NCI-H187 treated with DMSO at 0.1 percent for 48 hours (cell line): ENCODE data around the gene PPP2R5D.
"Not testable (repeated sequence)": the region's sequence is repeated elsewhere in the genome, so short reads cannot be mapped to it uniquely, and the experiment has no call there.

Source experiments
- DNase-seq: peaks from one replicate; lab custom pipeline; 2025; lab: John Stamatoyannopoulos, UW

PPP2R5D gene

DNA sequence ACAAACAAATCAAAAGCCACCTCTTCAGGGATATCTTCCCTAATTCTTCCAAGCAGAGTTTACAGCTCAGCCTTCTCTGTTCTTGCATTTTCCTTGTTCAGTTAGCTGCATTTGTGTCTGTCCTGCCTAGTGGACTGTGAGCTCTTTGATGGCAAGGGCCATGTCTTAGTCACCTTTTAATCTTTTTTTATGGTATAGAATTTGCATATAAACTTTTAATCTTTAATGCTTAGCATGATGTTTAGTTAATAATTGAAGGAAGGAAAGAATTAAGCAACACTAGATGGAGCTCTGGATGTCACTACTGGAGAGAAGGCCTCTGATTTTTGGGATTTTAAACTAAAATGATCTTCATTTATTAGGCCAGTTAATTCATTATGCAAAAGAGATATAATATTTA, 12.1 kb downstream of the PPP2R5D start:
- no peak for DNase-seq

DNA sequence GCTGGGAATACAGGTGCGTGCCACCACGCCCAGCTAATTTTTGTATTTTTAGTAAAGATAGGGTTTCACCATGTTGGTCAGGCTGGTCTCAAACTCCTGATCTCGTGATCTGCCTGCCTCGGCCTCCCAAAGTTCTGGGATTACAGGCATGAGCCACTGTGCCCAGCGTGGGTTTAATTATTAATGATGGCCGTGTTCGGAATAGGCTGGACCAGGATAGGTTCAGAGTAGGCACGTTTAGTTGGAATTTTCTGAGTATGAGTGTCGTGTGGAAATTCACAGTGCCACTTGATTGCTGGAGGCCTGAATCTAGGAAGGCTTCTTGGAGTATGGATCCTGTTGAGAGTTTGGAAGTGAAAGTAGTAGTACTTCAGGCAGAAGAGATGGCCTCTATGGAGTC, 13.8 kb downstream of the PPP2R5D start:
- not testable (repeated sequence) for DNase-seq

DNA sequence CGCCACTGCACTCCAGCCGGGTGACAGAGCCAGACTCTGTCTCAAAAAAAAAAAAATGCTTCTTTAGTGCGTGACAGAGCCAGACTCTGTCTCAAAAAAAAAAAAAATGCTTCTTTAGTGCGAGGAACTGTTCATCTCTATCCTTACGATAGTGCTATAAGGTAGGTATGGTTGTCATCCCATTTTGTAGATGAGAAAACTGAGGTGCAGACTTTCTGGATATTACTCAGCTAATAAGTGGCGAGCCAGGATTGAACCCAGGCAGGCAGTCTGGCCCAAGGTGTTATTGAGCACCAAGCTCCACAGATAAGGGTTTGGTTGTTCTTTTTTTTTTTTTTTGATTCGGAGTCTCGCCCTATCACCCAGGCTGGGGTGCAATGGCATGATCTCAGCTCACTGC, 17.5 kb downstream of the PPP2R5D start:
- DNase-seq, result no peak

DNA sequence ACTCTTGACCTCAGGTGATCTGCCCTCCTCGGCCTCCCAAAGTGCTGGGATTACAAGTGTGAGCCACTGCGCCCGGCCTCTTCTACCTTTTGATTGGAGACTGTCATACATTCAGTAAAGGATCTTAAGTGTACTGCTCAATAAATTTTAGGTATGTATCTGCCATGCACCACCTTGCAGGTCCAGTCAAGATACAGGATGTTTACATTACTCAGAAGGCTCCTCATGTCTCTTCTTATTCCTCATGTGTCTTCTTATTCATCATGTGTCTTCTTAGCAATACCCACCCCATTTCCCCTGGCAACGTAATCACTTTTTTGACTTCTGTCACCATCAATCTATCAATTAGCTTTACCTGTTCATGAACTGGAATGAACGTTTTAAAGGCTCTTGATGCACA, 21.5 kb downstream of the PPP2R5D start:
- DNase-seq, result no peak

DNA sequence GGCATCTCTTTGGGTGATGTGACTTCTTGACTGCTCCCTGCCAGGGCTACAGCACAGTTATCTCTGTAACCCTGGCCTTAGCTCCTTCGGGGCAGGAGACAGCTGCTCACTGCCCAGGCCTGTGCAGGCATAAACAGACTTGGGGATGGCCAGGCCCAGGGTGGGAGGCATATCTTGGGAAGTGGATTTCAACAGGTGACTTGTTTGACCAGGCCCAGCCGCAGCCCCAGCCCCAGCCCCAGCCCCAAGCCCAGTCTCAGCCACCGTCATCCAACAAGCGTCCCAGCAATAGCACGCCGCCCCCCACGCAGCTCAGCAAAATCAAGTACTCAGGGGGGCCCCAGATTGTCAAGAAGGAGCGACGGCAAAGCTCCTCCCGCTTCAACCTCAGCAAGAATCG, 21.9 kb downstream of the PPP2R5D start:
- no peak for DNase-seq

DNA sequence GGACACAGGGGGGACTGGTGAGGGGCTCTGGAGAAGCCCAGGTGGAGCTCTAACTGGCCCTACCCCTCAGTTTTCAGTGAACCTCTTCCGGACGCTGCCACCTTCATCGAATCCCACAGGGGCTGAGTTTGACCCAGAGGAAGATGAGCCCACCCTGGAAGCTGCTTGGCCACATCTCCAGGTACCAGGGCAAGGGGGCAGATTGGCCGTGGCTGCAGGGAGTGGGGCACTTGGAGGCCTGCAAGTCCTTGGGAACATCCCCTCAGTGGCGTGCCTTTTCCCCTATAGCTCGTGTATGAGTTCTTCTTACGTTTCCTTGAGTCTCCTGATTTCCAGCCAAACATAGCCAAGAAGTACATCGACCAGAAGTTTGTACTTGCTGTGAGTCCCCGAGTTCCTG, 22.8 kb downstream of the PPP2R5D start:
- DNase-seq, result no peak

DNA sequence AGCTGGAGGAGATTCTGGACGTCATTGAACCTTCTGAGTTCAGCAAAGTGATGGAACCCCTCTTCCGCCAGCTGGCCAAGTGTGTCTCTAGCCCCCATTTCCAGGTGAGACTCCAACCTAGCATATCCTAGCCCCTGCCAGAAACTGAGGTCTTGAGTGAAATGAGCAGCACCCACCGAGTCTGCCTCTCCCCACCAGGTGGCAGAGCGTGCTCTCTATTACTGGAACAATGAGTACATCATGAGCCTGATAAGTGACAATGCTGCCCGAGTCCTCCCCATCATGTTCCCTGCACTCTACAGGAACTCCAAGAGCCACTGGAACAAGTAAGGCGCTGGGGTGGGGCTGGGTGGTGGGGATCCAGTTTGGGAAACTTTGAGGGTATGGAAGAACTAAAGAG, 24.8 kb downstream of the PPP2R5D start:
- no peak for DNase-seq

DNA sequence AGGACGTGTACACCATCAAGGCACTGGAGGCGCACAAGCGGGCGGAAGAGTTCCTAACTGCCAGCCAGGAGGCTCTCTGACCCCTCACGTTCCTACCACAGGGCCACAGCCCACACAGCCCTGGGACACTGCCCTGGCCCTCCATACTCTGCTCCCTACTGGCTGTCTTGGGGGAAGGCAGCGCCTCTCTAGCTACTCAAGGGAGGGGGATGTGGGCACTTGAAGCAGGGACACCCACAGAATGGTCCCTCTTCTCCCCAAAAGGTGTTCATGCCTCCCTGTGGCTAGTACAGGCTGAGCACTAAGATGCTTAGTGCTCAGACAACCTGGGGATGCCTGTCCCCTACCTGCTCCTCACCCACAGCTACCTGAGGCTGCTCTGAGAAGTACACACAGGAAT, 26.8 kb downstream of the PPP2R5D start:
- no peak for DNase-seq

DNA sequence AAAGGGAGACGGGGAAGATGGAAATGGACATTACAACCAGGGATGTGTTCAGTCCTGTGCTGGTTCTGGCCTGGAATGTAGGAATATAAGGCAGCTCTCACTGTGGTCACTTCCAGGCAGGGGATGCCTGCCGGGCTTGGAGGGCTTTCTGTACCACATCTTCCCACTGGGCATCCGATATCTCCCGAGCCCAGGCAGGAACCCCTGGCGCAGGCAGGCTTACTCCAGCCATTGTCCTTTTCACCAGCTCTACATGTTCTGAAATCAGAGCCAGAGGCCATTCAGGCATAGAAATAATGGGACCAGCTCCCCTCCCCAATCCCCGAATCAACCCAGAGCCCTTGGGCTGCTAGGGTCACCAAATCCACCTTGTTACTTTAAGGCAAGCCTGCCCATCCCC, 28.0 kb downstream of the PPP2R5D start:
- no peak for DNase-seq

DNA sequence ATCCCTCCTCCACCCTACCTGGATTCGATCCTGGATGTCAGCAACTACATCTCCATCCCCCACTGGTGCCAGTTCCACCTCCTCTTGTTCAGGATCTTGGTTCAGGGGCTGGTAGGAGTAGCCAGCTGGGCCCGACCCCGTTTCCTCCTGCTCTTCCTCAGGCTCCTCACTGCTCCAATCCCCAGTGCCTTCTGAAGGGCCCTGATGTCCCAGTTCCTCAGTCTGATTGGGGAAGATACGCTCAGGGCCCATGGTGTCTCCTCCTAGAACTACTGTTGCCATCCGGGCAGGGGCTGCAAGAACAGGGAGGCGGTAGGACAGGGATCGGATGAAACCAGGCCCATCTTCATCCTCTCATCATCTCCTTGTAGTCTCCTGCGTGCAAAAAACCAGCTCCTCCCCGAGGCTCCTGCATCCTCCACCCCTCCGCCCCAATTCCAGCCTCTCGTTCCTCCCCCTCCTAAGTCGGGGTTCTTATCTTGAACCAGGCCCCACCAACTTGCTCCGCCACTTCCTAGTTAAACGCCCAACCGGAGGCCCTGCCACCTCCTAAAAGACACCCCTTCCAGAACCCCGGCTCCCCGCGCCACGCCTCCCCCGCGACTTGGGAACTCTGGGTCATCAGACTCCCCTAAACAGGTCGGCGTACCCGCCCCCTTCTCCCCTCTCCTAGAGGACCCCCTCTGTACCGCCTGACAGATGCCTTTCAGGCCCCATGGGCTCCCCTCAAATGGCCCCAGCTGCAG, 28.9 kb downstream of the PPP2R5D start:
- DNase-seq, result no peak

DNA sequence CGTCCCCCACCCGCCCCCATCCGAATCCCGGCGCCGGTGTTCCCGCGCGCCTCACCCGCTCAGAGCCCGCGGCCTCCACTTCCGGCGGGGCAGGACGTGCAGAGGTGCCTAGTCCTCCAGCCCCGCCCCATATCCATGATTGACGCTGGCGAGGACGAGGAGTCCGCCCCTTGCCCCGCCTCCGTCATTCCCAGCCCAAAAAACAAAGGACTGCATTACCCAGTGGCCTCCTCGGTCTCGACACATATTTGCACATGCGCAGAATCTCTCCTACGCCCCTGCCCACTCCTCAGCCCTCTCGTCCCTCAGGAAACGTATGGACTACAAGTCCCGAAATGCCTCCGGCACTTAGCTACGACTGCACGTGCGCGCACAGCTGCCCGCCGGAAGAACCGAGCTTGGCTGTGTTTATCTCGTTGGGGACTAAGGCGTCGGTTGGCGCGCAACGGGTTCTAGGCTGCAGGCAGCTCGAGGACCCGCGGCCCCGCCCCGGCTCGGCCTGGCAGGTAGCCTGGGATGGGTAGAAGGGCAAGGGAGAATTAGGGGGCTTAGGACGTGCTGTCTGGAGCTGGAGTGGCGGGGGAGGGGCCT, 29.6 kb downstream of the PPP2R5D start, which contains the start of the genes KLHDC3 and MEA1:
Gene KLHDC3 (plus strand): TSS at position 407 of the 591 bp plus-strand sequence. CDS start 2,944 bp downstream, outside the sequence.
Gene MEA1 (minus strand): TSS at position 104 of the 591 bp plus-strand sequence. CDS start 133 bp downstream, outside the sequence.
- DNase-seq, result peak; percentile 99

DNA sequence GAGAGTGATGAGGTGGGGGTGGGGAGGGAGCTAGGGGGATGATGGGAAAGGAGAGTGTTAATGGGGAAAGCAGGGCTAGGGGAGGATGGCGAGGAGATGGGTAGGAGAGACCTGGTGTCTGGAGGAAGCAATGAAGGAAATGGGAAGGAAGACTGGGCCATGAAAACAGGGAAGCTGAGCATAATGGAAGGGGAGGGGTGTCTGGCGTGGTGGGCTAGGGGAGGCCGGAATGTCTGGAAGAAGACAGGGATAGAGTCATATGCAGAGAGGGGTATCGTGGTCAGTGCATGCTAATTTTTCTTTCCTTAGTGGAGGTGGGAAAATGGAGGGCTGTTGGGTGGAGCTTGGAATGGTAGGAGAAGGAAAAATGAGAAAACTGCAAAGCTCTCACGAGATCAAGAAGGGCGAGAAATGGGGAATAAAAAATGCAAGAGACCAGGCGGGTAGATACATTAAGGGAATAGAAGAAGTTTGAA, 30.1 kb downstream of the PPP2R5D start:
- DNase-seq, result no peak

DNA sequence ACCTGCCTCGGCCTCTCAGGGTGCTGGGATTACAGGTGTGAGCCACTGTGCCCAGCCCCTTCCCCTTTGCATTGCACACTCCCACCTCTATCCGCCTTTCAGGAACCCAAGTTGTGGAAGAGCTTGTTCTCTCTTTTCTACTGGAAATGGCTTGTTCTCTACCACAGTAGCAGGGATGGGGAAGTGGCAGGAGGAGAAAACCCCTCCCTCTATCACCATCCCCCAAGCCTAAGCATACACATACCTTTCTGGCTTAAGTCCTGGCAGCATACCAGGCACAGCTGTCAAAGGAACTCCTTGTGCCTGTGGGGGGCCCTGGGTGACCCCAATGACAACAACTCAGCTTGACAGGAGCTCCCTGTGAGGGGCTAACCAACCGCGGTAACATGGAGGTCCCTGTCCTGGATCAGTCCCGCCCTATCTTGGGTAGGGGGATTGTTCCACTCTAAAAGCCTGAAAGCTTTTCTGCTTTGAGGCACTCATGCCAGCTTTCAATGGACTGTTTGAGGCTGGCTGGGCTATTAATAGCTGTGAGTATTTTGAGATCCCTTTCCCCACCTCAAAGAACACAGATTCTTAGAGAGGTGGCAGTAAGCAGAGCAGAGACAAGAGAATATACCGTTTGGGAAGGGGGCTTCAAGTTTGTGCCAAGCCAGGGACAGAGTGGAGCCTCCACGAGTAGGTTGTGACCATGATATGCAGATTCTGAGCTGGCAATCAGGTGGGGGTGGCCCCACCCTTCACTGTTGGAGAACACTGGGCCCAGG, 32.0 kb downstream of the PPP2R5D start:
- DNase-seq, result no peak

DNA sequence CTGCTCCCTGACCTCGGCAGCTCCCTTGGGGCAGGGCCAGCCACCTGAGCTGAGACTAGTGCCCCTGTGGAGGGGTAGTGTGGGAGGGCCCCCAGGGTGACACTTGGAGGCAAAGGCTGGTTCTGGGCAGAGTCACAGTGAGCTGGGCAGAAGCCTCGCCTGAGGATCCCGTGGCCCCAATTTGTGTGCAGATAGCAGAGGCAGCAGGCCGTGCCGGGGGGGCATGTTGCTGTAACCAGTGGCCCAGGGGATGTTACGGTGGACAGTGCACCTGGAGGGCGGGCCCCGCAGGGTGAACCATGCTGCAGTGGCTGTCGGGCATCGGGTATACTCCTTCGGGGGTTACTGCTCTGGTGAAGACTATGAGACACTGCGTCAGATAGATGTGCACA, 32.6 kb downstream of the PPP2R5D start:
- no peak for DNase-seq

DNA sequence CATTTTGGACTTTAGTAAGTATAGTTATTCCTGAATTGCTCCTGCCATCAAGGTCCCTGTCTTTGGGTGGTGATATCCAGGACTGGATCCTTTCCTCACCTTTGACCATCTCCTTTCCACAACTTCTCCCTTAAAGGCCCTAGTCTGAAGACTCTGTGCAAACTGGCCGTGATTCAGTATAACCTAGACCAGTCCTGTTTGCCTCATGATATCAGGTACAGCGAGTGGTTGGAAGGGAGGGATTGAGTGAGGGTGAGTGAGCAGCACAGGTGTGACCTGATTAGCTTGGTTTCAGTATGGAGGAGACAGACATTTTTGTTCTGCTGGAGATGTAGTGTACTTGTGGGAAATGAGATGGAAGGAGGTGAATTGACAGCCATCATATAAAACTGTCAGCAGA, 34.8 kb downstream of the PPP2R5D start:
- no peak for DNase-seq

DNA sequence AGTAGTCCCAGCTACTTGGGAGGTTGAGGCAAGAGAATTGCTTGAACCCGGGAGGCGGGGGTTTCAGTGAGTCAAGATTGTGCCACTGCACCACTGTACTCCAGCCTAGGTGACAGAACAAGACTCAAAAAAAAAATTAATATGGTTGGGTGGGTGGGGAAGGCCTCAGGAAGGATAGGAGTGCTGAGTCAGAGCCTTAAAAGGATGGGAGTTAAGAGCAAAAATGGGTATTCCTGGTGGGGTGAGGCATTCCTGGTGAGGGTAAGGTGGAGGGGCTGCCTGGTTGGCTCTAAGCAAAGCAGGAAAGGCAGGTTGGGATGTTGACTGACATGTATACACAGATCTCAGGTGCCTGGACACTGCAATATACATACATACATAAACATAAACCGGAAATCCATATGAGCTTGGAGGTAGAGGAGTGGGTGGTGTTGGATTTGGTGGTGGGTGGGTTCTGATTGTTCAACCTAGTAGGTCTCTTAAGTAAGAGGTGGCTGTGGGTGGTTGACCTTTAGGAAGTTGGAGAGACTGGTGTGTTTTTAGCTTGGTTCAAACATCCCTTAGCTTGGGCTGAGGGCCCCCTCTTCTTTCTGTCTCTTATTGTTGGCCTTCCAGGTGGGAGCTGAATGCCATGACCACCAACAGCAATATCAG, 35.8 kb downstream of the PPP2R5D start:
- no peak for DNase-seq

DNA sequence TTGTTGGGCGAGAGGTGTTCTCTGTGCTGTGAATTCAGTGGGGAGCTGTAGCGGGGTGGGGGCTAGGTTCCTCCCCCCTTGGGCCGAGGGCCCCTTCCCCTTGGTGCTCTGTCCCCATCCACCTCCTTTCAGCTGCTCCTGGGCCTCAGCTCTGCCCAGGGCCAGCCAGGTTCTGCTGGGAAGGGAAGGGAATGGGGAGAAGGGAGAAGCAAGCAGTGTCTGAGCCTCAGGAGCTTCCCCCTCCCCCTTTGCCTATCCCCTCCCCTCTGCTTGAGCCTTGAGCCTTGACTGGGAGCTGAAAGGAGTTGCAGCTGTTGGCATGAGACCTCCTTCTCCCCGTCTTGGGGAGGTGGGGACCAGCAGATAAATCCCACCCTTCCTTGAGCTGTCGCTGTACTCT, 36.5 kb downstream of the PPP2R5D start:
- no peak for DNase-seq

DNA sequence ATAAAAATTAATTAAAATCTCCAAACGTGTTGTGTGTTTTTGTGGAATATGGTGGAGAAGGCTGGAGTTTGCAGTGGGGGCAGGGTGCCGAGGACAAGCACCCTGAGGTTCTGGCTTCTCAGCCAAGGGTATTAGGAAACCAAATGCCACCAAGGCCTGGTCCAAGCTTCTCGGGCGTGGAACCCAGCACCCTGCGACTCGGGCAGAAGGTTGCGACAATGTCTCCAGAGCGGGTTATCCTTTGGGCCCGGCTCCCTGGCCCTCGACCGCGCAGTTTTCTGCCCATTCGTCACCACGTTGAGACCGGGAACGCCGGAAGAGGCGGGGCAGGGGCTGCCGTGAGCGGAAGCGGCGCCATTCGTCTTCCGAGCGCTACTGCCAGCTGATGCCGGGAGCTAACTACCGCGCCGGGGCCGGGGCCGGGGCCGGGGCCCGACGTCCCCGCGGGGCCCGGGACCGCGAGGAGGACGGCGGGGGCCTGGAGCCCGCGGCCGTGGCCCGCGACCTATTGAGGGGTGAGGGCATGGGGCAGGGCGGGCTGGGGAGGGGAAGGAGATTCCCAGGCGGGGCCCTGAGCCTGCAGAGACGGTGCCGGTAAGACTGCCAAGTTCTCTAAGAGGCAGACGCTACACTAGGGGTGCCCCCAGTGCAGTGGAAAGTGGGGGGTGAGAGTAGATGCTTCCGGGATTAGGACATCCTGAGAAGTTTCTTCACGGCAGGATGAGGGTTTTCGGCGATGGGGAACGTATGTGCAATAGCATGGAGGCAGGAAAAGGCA, 37.1 kb downstream of the PPP2R5D start, which contains the start of gene RRP36:
Gene RRP36 (plus strand): TSS at position 354 of the 778 bp plus-strand sequence. CDS start 32 bp downstream, at position 386.
- no peak for DNase-seq

DNA sequence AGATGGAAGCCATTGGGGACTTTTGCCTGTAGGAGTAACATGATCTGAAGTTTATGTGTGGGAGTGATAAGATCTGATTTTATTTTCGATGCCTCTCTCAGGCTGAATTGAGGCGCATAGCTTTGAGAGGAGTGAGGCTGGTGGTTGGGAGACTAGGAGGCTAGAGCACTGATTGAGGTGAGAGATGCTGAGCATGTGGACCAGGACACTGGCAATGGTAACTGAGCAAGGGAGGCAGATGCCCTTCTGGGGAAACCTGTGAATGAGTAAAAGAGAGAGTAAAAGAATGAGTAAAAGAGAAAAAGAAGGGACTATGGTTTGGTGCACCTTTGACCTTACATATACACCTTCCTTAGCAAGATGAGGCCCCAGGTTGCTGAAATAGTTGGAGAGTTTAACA, 40.1 kb downstream of the PPP2R5D start:
- no peak for DNase-seq

DNA sequence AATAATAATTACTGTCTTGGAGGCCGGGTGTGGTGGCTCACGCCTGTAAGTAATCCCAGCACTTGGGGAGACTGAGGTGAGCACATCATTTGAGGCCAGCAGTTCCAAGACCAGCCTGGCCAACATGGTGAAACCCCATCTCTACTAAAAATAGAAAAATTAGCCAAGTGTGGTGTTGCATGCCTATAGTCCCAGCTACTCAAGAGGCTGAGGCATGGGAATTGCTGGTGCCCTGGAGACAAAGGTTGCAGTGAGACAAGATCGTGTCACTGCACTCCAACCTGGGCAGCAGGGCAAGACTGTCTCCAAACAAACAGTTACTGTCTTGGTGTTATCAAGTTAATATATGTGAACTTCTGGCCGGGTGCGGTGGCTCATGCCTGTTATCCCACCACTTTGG, 42.0 kb downstream of the PPP2R5D start:
- DNase-seq, result no peak

DNA sequence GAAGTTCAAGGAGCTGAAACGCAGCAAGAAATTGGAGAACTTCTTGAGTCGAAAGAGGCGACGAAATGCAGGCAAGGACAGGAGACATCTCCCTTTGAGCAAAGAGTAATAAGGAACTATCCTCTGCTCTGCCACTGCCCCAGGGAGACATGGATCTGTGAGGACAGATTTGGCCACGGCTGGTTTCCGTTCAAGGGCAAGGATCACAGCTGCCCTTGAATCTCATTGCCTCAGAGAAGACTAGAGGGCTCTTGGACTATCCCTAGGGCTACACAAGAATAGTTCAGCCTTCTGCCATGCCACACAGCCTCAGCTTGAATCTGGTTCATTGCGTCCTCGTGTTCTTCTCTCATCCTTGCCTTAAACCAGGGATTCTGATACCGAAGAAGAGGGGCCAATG, 44.8 kb downstream of the PPP2R5D start:
- no peak for DNase-seq
